ENCODE data around the gene BHLHA9. TPM values are rescaled to one million over a fixed set of nuclear protein-coding genes. Genes with fewer than 3 reads are reported as not detected.
"Not testable (repeated sequence)": the region's sequence is repeated elsewhere in the genome, so short reads cannot be mapped to it uniquely, and the experiment has no call there.

Gene BHLHA9
- total RNA-seq, 1 experiment from 2014 or later = not detected

- no peak for DNase-seq (ENCODE audit: low spot score)
Measured at GRCh38 chr17:1304962-1305563, 34.8 kb downstream of the BHLHA9 start.

GRCh38 chr17:1307829-1308228, 37.6 kb downstream of the BHLHA9 start:
- H3K27ac Mint-ChIP-seq; H3K27me3 Mint-ChIP-seq (ENCODE audit: low read depth); POLR2A ChIA-PET; CTCF ChIA-PET; H3K9me3 Mint-ChIP-seq; ATAC-seq; H3K4me1 Mint-ChIP-seq; H3K36me3 Mint-ChIP-seq; H3K4me3 Mint-ChIP-seq; DNase-seq (ENCODE audit: low spot score): not testable (repeated sequence)

More at GRCh38 chr17:1304962-1305563, 34.8 kb downstream of the BHLHA9 start:
- Mint-ChIP-seq H3K36me3 (no peaks in the 10 kb centered on the region), H3K27me3 (ENCODE audit: low read depth) (no peaks in the 10 kb centered on the region), H3K4me1 (no peaks in the 10 kb centered on the region), H3K4me3 (no peak overlapping the region), H3K27ac (no peak overlapping the region), H3K9me3 (no peaks in the 10 kb centered on the region)
- ChIA-PET CTCF (interaction anchor here (1.3 to 1.5 kb wide), 3 partner anchors 45 to 247 kb away, joined by 3 to 6 read pairs (median 4); no protein-coding TSS in a partner anchor), POLR2A (no interaction called here)
- no peak for ATAC-seq
- TF ChIP-seq ZNF671 (CRISPR knock-in tag; IDR thresholded peaks at IDR 0.05) (no peak), TCF7 (CRISPR knock-in tag; IDR thresholded peaks at IDR 0.05; ENCODE audit: low read depth) (no peak), PRRX2 (CRISPR knock-in tag; IDR thresholded peaks at IDR 0.05) (no peak), ZNF396 (CRISPR knock-in tag; IDR thresholded peaks at IDR 0.05; ENCODE audit: borderline replicate concordance) (no peak), PRDM15 (CRISPR knock-in tag; IDR thresholded peaks at IDR 0.05) (no peak), SMAD4 (CRISPR knock-in tag; IDR thresholded peaks at IDR 0.05) (no peak), NR1H2 (CRISPR knock-in tag; IDR thresholded peaks at IDR 0.05) (no peak), ZNF416 (CRISPR knock-in tag; IDR thresholded peaks at IDR 0.05) (no peak), CBFB (CRISPR knock-in tag; IDR thresholded peaks at IDR 0.05; ENCODE audit: low read depth) (no peak), AR (CRISPR knock-in tag; IDR thresholded peaks at IDR 0.05) (no peak), CREM (CRISPR knock-in tag; IDR thresholded peaks at IDR 0.05) (no peak), SP1 (CRISPR knock-in tag; conservative IDR thresholded peaks at IDR 0.05) (no peak), SMAD3 (CRISPR knock-in tag; IDR thresholded peaks at IDR 0.05; ENCODE audit: borderline replicate concordance) (no peak), MYBL2 (CRISPR knock-in tag; IDR thresholded peaks at IDR 0.05) (no peak), ZSCAN18 (CRISPR knock-in tag; IDR thresholded peaks at IDR 0.05) (no peak), KAT7 (CRISPR knock-in tag; IDR thresholded peaks at IDR 0.05; ENCODE audit: borderline replicate concordance) (no peak)
- TF ChIP-seq, protein P1, sequence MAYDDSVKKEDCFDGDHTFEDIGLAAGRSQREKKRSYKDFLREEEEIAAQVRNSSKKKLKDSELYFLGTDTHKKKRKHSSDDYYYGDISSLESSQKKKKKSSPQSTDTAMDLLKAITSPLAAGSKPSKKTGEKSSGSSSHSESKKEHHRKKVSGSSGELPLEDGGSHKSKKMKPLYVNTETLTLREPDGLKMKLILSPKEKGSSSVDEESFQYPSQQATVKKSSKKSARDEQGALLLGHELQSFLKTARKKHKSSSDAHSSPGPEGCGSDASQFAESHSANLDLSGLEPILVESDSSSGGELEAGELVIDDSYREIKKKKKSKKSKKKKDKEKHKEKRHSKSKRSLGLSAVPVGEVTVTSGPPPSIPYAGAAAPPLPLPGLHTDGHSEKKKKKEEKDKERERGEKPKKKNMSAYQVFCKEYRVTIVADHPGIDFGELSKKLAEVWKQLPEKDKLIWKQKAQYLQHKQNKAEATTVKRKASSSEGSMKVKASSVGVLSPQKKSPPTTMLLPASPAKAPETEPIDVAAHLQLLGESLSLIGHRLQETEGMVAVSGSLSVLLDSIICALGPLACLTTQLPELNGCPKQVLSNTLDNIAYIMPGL (CRISPR knock-in tag; IDR thresholded peaks at IDR 0.05) = no peak
- TF ChIP-seq, protein P2, sequence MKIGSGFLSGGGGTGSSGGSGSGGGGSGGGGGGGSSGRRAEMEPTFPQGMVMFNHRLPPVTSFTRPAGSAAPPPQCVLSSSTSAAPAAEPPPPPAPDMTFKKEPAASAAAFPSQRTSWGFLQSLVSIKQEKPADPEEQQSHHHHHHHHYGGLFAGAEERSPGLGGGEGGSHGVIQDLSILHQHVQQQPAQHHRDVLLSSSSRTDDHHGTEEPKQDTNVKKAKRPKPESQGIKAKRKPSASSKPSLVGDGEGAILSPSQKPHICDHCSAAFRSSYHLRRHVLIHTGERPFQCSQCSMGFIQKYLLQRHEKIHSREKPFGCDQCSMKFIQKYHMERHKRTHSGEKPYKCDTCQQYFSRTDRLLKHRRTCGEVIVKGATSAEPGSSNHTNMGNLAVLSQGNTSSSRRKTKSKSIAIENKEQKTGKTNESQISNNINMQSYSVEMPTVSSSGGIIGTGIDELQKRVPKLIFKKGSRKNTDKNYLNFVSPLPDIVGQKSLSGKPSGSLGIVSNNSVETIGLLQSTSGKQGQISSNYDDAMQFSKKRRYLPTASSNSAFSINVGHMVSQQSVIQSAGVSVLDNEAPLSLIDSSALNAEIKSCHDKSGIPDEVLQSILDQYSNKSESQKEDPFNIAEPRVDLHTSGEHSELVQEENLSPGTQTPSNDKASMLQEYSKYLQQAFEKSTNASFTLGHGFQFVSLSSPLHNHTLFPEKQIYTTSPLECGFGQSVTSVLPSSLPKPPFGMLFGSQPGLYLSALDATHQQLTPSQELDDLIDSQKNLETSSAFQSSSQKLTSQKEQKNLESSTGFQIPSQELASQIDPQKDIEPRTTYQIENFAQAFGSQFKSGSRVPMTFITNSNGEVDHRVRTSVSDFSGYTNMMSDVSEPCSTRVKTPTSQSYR (CRISPR knock-in tag; IDR thresholded peaks at IDR 0.05) = no peak

Data from WTC11 (cell line).